Vagina (tissue), 2 donors: Measurements from ENCODE around the gene GOLGA8Q. TPM values are rescaled to one million over a fixed set of nuclear protein-coding genes. Genes with fewer than 3 reads are reported as not detected.
"Not testable (repeated sequence)": the region's sequence is repeated elsewhere in the genome, so short reads cannot be mapped to it uniquely, and the experiment has no call there.

ENCODE experiments used
- DNase-seq, 2 donors: peaks; one replicate each; pipeline ENCODE4 v3.0.0-alpha.2; 2017; ENCODE audit errors: extremely low spot score in 2 of 2
- H3K27ac ChIP-seq: fragments of 200-600 bp; sonication (generic); one replicate; pipeline ENCODE4 v1.5.1; 2019
- H3K27me3 ChIP-seq: fragments of 200-600 bp; sonication (generic); one replicate; pipeline ENCODE4 v1.5.1; 2019
- H3K36me3 ChIP-seq, 2 donors: fragments of 200-600 bp; sonication (generic); one replicate each; pipeline ENCODE4 v1.5.1; 2017 to 2019
- H3K4me1 ChIP-seq: fragments of 200-600 bp; sonication (generic); one replicate; pipeline ENCODE4 v1.5.1; 2019
- H3K4me3 ChIP-seq, 2 donors: fragments of 200-600 bp; sonication (generic); 1 replicate in 1 of 2; 2 replicates in 1 of 2; pipeline ENCODE4 v1.5.1; 2016 to 2019
- H3K9me3 ChIP-seq: fragments of 200-600 bp; sonication (generic); one replicate; pipeline ENCODE4 v1.5.1; 2019
- intact Hi-C: fragments of 100-400 bp; cut with DNase I; formaldehyde crosslinking; loops from one replicate; pipeline ENCODE4 v1.15.1; 2023
- total RNA-seq: library from RNA; depleted of rRNA; stranded (reverse); fragments of >200 nt; gene quantifications from one replicate; pipeline ENCODE4 v1.2.3, GENCODE V29; 2016
- TF ChIP-seq, protein P1 (sequence below), 3 experiments: fragments of 450-650 bp in 2 of 3; fragments of 200-600 bp in 1 of 3; sonication (generic) in 1 of 3; IDR thresholded peaks; one replicate each; pipeline ENCODE4 v1.5.1; 2017 to 2019; ENCODE audit warnings: antibody characterized with exemption in 3 of 3, mild to moderate bottlenecking in 2 of 3, moderate library complexity in 2 of 3

Gene GOLGA8Q, protein sequence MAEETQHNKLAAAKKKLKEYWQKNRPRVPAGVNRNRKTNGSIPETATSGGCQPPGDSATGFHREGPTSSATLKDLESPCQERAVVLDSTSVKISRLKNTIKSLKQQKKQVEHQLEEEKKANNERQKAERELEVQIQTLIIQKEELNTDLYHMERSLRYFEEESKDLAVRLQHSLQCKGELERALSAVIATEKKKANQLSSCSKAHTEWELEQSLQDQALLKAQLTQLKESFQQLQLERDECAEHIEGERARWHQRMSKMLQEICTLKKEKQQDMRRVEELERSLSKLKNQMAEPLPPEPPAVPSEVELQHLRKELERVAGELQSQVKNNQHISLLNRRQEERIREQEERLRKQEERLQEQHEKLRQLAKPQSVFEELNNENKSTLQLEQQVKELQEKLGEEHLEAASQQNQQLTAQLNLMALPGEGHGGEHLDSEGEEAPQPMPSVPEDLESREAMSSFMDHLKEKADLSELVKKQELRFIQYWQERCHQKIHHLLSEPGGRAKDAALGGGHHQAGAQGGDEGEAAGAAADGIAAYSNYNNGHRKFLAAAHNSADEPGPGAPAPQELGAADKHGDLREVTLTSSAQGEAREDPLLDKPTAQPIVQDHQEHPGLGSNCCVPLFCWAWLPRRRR
- 2.7 TPM for total RNA-seq

DNA sequence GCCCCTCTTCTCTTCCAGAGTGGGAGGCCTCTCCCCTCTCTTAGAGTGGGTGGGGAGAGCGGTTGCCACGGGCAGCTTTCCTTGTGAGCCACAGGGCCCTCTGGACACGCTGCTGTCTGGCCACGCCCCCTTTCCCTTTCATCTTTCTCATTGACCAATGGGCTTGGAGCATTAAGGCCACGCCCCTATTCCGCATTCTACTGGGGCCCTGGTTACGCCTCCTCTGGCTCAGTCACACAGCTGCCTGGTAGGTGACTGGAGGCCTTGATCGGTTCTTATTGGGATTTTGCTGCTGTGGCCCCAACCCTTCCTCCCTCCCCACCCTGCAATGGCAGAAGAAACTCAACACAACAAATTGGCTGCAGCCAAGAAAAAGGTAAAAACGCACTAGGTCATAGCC lies at the start of gene GOLGA8Q:
Gene GOLGA8Q, plus strand, starts transcription at position 301 of the 400 bp plus-strand sequence. Its CDS starts 28 bp downstream, at position 329.
- not testable (repeated sequence) for H3K27ac ChIP-seq

DNA sequence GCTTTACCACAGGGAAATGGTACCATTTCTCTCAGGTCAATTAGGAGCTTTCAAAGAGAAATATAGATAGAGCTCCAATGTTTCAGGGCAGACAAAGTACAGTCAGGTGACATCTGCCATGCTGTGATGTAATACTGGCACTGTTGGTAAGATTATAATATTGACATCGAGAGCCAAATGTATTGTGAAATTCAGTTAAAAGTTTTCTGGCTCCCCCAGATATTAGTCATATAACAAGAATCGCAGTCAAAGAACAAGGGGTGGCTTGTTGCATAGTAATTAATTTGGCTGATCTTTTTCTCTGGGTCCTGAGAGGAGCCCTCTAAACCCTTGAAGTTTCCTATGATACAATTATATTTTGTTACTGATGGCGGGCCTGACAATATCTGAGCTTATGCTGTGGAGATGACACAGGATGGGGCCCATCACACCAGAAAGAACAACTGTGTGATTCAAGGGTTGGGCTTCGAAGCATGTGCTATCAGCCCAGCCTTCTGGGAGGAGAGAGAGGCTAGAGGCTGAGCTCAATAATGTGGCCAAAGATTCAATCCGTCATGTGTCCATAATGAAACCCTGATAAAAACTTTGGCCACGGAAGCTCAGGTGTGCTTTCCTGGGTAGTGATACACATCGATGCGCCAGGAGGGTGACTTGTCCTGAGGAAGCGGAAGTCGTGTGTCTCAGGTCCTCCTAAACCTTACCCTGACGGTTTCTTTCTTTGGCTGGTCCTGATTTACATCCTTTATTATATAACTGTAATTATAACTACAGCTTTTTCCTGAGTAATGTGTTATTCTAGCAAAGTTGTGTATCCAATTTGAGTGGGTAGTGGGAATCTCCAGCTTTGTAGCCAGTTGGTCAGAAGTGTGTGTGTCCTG lies 48.7 kb upstream of the GOLGA8Q start:
- H3K27ac ChIP-seq, H3K36me3 ChIP-seq, H3K9me3 ChIP-seq, H3K27me3 ChIP-seq, intact Hi-C loops, H3K4me1 ChIP-seq, H3K4me3 ChIP-seq: not testable (repeated sequence)
- peak in 1 of 2 donors; percentile 29 for DNase-seq

More for the DNA sequence above, at the start of gene GOLGA8Q:
- H3K27me3 ChIP-seq, DNase-seq, intact Hi-C loops, H3K36me3 ChIP-seq, H3K4me3 ChIP-seq, H3K4me1 ChIP-seq, H3K9me3 ChIP-seq: not testable (repeated sequence)

DNA sequence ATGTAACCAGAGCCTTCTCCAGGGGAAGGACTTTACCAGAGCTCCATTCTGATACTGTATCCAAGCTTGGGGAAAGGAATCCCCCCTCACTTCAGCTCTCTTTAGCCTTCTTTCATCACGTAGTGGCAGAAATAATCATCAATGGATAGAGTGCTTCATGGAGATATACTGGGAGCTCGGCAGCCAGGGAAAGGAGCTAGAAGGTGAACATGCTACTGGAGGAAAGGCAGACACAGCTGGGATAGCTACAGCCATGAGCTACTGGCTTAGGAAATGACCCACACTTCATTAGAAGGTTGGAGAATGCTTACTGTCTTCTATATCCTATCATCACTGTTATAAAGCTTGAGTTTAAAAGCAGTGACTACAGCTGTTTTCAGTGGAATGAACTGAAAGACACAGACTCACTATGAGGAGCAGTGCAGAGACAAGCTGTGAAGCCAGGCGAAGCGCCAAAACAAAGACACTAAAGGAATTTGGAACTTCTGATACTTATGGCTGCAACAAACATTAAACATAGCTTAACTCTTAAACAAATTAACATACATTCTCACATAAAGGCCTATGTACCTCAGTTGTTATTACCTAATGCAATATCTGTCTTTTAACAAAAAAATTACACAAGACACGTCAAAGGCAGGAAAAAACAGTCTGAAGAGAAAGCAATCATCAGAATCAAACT lies 47.5 kb upstream of the GOLGA8Q start:
- H3K4me3 ChIP-seq, DNase-seq, H3K27me3 ChIP-seq, H3K36me3 ChIP-seq, H3K27ac ChIP-seq, intact Hi-C loops, H3K9me3 ChIP-seq, H3K4me1 ChIP-seq: not testable (repeated sequence)

DNA sequence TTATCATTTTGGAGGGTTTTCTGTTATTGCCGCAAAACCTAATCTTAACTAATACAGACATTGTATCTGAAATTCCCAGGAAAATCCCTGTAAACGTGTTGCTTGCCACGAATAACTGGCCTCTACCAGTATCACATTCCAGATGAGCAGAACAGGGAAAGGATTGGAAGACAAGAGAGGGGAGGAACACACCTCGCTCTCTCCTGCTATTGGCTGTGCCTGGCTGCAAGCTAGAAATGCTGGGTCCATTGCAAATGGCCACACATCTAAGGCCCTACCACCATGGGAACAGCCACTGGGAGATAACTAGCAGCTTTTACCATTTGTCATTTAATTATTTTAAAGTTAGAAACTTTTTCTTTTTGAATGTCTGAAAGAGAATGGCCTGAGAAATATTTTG lies 37.3 kb upstream of the GOLGA8Q start:
- DNase-seq, H3K27me3 ChIP-seq, intact Hi-C loops, H3K27ac ChIP-seq, H3K36me3 ChIP-seq, H3K9me3 ChIP-seq, H3K4me3 ChIP-seq, H3K4me1 ChIP-seq: not testable (repeated sequence)

DNA sequence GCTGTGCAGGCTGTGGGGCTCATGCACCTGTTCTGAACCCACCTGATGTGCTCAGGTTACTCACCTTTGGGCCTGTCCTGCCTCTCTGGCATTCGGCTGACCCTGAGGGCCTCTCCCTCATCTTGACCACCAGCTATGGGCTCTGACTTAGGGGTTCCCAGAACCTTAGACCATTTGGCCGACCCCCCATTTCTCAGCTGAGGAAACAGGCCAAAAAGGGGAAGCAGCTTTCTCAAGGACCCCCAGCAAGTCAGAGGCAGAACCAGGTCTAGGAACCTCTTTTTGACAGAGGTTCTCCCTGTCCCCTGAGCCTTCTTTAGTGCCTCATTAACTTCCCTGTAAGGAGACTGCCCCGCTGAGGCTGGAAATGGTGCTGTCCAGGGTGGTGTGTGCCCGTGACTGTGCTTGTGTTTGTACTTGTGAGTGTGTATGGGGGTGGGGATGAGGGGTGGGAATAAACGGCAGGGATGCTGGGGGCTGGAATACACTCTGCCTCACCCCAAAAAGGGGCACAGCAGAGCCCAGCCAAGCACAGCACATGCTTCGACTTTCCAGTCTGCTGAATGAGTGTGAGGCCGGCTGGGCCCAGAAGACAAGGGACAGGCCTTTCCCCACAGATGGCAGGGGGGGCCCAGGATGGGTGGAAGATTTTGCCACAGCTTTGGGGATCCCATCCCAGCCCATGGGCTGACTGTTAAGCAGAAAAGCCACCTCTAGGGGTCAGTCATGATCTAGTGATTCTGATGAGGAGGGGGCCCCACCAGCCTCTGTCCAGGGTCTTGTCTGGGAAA lies 28.2 kb upstream of the GOLGA8Q start:
- H3K27me3 ChIP-seq, intact Hi-C loops, H3K27ac ChIP-seq, H3K4me1 ChIP-seq, H3K9me3 ChIP-seq, H3K4me3 ChIP-seq, H3K36me3 ChIP-seq: not testable (repeated sequence)
- DNase-seq: peak in 1 of 2 donors; percentile 28

DNA sequence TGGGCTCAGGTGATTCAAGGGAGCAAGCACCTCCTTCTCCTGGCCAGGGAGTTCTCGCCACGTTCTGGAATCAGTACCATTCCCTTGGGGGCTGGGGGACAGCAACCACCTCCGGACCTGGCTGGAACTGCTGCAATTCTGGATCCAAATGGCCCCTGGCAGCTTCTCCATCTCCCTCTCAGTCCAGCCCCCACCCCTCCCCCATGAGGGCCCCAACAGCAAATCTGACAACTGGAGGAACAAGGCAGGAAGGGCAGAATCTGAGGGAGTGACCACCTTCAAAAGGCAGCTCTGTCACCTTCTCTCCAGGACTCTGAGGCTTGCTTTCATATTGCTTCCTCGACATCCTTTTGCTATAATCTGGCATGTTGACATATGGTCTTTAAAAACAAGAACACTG lies 25.9 kb upstream of the GOLGA8Q start:
- H3K9me3 ChIP-seq, H3K36me3 ChIP-seq, H3K4me3 ChIP-seq, DNase-seq, H3K27me3 ChIP-seq, H3K4me1 ChIP-seq, intact Hi-C loops, H3K27ac ChIP-seq: not testable (repeated sequence)

DNA sequence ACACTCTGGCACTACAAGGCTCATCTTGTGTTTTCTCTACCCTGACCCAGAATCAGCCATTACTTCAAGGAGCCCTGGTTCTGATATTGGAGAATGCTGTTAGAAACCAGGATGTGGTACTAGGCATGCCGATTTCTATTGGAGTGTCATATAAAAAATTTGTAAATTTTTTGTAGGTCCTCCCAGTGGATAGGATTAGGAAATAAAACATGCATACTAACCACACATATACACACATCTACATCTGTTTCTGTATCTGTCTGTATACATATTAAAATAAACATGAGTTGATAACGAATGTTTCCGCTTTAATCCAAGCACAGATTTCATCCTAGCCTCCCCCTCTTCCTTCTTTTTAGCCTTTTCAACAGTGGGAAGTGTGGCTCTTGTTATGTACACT lies 22.8 kb upstream of the GOLGA8Q start:
- H3K4me1 ChIP-seq, intact Hi-C loops, DNase-seq, H3K4me3 ChIP-seq, H3K9me3 ChIP-seq, H3K36me3 ChIP-seq, H3K27me3 ChIP-seq, H3K27ac ChIP-seq: not testable (repeated sequence)

DNA sequence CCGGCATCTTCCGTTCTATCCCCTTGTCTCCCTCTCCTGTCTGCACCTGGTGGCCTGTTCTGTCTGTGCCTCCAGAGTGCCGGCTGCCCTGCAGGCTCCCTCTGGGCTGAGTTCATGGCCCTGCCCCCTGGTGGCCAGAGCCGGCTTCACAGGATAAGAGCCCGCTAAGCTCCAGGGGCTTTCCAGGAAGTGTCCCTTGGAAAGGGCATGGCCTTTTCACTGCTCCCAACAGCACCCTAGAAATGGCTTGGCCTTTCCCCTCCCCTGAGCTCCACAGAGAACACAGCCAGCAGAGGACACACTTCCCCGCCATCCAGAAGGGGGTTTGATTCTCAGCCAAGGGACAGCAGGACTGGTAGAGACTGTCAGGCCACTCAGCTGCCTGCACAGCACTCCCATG lies 15.1 kb downstream of the GOLGA8Q start:
- H3K27ac ChIP-seq, H3K27me3 ChIP-seq, DNase-seq, H3K4me3 ChIP-seq, H3K36me3 ChIP-seq, H3K4me1 ChIP-seq, H3K9me3 ChIP-seq, intact Hi-C loops: not testable (repeated sequence)
- TF ChIP-seq, protein P1, sequence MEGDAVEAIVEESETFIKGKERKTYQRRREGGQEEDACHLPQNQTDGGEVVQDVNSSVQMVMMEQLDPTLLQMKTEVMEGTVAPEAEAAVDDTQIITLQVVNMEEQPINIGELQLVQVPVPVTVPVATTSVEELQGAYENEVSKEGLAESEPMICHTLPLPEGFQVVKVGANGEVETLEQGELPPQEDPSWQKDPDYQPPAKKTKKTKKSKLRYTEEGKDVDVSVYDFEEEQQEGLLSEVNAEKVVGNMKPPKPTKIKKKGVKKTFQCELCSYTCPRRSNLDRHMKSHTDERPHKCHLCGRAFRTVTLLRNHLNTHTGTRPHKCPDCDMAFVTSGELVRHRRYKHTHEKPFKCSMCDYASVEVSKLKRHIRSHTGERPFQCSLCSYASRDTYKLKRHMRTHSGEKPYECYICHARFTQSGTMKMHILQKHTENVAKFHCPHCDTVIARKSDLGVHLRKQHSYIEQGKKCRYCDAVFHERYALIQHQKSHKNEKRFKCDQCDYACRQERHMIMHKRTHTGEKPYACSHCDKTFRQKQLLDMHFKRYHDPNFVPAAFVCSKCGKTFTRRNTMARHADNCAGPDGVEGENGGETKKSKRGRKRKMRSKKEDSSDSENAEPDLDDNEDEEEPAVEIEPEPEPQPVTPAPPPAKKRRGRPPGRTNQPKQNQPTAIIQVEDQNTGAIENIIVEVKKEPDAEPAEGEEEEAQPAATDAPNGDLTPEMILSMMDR (IDR thresholded peaks at IDR 0.05): peak in 1 of 3 experiments; percentile 30

DNA sequence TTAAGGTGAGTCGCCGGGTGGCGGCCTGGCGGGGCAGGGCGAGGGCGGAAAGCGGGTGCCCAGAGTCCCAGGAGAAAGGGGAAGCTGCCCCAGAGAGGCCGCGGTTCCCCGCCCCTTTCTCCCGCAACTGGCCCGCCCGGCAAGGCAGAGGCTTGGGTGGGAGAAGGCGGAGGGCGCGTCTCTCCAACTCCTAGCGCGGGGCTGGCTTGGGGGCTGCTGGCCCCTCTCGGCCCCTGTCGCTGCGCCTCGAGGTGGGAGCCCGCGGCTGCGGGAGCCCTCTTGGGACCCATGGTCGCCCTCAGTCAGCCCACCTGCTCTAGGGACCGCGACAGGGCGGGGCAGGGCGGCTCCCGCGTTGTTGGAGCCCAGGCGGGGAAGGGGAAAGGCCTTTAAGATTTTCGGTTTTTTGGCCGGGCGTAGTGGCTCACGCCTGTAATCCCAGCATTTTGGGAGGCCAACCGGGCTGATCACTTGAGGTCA lies 21.2 kb downstream of the GOLGA8Q start:
- H3K4me3 ChIP-seq: peak overlapping the region in 1 of 2 donors; percentile 27
- H3K9me3 ChIP-seq, H3K27me3 ChIP-seq, DNase-seq, intact Hi-C loops, H3K36me3 ChIP-seq, H3K4me1 ChIP-seq, H3K27ac ChIP-seq: not testable (repeated sequence)

DNA sequence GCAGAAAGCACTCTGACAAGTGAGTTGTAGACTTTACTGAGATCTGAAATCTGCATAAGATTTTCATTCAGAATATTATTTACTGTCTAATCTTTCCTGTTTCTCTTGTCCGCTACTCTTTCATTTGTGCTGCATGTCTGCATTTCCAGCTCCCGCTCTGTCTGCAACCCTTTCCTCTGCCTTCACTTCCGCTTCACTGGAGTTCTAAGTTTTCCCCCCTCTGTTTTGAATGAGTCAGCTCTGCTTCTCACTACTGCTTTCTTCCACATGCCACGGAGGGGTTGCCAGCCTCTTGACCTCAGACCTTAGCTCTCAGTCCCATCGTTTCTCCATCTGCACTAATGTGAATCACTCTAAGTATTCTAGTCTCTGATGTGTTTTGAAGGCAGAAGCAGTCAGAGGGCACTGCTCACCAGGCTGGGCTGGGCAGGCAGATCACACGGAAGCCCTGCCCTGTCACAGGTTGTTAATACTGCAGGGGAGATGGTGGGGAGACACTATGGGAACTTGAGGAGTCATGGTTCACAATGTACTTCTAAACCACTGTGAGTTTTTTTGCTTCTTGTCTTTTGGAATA lies 27.6 kb downstream of the GOLGA8Q start:
- not testable (repeated sequence) for H3K27me3 ChIP-seq

DNA sequence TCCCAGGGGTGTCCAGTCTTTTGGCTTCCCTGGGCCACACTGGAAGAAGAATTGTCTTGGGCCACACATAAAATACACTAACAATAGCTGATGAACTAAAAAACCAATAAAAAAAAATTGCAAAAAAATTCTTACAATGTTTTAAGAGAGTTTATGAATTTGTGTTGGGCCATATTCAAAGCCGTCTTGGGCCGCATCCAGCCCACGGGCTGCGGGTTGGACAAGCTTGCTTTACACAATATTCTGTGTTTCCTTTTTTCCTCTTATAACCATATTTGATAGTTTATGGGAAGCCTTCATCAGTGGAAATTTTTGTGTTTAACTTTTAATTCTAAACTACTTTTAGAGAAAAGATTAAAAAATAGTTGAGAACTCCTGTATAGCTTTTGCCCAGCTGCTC lies 28.9 kb downstream of the GOLGA8Q start:
- intact Hi-C loops, H3K9me3 ChIP-seq, H3K4me1 ChIP-seq, H3K36me3 ChIP-seq, H3K27ac ChIP-seq, H3K27me3 ChIP-seq, DNase-seq, H3K4me3 ChIP-seq: not testable (repeated sequence)

More for the DNA sequence above, 27.6 kb downstream of the GOLGA8Q start:
- H3K27ac ChIP-seq, DNase-seq, H3K4me1 ChIP-seq, H3K9me3 ChIP-seq, H3K4me3 ChIP-seq, H3K36me3 ChIP-seq, intact Hi-C loops: not testable (repeated sequence)
